Fibroblast of skin of right quadriceps (primary cell): ENCODE measurements around the gene RAF1.
"Not testable (repeated sequence)": the region's sequence is repeated elsewhere in the genome, so short reads cannot be mapped to it uniquely, and the experiment has no call there.

Source experiments
- DNase-seq: peaks from one replicate; pipeline ENCODE4 v3.0.0-alpha.2; 2013

The RAF1 gene

GRCh38 chr3:12556690-12557472 is 107.0 kb downstream of the RAF1 start, which contains the start of gene MKRN2:
TSS of gene MKRN2 (plus strand) at chr3:12557087. CDS start at chr3:12557151, 64 bp downstream.
- DNase-seq: peak; percentile 85

GRCh38 chr3:12556314-12556689 is 107.6 kb downstream of the RAF1 start:
- DNase-seq: no peak

- peak; percentile 27 for DNase-seq
Observed at GRCh38 chr3:12553921-12554391, 110.0 kb downstream of the RAF1 start.

- DNase-seq: no peak
Observed at GRCh38 chr3:12549971-12550760, 113.8 kb downstream of the RAF1 start.

- no peak for DNase-seq
Observed at GRCh38 chr3:12545473-12545791, 118.5 kb downstream of the RAF1 start, which contains the start of gene MKRN2OS. TSS of gene MKRN2OS (minus strand) at chr3:12545499. CDS start at chr3:12545464, 35 bp downstream.

GRCh38 chr3:12544652-12545472 is 119.1 kb downstream of the RAF1 start:
- no peak for DNase-seq

GRCh38 chr3:12543497-12543896 is 120.4 kb downstream of the RAF1 start:
- DNase-seq: not testable (repeated sequence)

GRCh38 chr3:12541625-12542024 is 122.3 kb downstream of the RAF1 start:
- no peak for DNase-seq

GRCh38 chr3:12536423-12536822 is 127.5 kb downstream of the RAF1 start:
- peak; percentile 17 for DNase-seq
